NCI-H774 (cell line): Measurements from ENCODE around the gene RGS16.

Experiments
- DNase-seq: peaks from one replicate; lab custom pipeline; 2025; lab: John Stamatoyannopoulos, UW

The RGS16 gene

DNA sequence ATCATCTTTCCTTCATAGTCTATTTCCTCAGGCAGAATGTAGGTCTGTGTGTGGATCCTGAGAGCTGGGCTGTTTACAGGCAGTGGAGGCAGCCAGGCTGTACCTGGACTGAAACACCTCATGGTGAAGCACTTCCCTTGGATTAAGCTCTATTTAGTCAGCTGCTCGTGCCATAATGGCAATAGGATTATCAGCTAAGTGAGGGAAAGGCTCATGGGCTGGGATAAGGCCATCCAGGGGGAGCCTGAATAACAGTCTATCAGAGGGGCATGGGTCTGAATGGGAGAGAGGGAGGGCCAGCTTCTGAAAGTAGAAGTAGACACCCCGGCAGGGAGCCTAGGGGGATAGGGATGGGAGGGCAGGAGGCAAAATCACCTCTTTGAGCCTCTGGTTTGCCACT is 23.5 kb downstream of the RGS16 start:
- no peak for DNase-seq

DNA sequence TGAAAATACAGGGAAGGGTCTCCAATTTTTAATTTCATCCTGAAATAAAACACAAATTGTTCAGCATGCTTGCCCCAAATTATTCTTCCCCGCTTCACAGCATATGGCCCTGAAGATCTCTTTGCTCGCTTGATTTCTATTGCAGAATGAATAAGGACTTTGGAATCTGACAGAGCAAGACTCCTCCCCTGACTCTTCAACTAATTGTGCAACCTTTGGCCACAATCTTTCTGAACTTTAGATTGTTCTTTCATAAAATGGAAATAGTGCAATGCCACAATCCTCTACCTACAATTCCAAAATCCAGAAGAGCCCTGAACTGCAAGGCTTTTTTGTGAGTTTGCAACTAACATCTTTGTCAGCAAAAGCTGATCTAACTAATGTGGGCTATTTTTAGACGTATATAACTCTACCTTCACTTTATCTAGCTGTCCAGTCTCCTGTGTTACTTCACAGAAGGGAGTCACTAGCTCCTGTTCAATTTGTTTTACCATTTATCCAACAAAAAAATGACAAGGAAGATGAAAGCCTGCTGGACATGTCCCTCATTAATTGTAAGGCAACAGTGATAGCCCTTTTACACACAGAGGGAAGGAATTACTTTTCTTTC is 28.5 kb downstream of the RGS16 start:
- no peak for DNase-seq

DNA sequence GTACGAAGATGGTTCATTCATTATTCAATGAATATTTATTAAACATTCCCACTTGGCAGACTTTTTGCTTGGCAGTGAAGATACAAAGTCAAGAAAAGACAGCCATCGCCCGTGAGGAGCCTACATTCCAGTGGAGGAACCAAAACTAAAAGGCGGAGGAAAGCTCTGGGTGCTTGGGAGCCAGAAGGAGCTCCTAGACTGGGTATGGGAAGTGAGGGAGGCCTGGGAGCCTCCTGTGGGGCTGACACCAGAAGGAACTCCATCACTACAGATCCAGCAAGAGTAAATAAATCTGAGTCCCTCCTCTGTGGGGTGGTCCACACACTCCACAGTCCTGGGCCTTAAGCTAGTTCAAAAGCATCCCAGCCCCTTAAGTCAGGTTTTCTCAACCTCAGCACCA is 30.0 kb downstream of the RGS16 start:
- no peak for DNase-seq

DNA sequence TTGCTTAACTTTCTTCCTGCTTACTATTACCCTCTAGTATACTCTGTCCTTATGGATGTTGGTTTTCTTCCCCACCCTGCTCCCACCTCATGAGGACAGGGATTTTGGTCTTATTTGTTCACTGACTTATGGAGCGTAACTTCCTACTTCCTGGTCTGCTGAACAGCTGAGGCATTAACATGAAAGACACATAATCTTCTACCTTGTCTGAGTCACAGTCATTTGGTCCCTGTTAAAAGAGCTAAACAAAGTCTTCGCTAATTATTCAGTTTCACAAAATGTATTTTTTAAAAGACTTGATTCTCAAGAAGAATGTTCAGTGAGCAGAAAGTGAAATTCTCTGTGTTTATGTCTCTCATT is 33.6 kb downstream of the RGS16 start:
- DNase-seq = no peak

DNA sequence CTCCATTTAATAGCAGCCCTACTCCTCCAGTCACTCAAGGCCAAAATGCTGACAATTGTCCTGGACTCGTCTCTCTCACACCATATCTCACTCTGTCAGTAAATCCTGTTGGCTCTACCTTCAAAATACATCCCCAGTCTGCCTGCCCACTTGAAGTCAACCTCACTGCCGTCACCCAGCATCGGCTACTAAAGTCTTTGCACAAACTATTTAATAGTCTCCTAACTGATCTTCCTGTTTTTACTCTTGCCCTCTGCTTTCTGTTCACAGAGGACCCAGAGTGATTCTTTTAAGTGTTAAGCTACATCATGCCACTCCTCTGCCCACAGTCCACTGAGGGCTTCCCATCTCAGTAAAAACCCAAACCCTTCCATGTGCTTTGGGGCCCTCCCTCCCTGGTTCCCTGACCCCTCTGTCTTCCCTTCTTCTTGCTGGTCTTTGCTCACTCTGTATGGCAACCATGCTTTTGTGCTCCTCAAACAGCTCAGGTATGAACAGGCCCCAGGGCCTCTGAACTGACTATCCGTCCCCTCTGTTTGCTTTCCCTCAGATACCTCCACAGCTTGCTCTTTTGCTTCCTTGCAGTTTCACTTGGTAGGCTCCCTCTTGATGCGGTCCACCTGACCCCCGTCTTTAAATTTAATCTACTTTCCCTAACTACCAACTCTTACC is 34.1 kb downstream of the RGS16 start:
- no peak for DNase-seq

DNA sequence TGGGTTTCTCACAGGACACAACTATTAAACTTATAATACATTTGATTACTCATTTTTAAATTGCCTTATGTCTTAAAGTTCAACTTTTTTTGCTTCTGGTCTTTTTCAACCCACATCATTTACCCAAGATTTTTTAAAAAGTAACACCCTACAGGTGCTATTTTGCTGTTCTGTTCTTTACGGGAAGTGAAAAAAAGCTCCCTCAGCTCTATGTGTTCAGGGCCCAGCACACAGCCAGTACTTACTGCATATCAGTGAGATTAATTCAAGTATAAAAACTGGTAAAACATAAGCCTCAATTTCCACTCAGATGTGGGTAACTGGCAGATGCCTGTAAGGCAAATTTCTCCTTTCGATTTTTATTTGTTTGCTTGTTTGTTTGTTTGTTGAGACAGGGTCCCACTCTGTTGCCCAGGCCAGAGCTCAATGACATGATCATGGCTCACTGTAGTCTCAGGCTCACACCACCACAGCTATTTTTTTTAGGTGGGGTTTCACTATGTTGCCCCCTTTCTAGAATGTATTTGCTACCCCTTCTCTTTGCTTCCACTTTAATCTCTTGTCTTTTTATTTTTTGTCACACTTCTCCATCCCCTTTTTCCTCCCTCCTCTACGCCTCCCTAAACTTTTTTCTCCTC is 35.4 kb downstream of the RGS16 start:
- DNase-seq = no peak

DNA sequence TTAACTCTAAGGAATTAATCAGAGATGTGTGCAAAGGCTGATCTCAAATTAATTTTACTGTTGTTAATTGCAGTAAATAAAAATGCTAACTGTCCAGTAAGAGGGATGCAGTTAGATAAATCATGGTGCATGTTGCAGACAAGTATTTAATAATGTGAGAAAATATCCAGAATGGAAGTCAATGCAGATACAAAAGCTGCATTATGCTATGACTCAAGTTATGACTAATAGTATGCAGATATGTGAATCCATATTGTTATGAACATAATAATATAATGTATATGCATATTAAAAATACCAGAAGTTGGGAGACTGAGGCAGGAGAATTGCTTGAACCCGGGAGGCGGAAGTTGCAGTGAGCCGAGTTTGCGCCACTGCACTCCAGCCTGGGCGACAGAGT is 36.6 kb downstream of the RGS16 start:
- DNase-seq = no peak

DNA sequence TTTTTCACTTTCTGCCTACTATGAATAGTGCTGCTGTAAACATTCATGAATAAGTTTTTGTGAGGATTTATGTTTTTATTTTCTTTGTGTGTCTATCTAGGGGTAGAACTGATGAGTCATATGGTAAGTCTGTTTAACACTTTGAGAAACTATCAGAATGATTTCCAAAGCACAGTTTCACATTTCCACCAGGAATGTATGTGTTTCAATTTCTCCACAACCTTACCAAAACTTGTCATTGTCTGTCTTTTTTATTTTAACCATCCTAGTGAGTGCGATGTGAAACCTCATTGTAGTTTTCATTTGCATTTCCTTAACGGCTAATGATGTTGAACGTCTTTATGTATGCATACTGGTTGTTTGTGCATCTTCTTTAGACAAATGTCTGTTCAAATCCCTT is 38.7 kb downstream of the RGS16 start:
- DNase-seq = no peak

DNA sequence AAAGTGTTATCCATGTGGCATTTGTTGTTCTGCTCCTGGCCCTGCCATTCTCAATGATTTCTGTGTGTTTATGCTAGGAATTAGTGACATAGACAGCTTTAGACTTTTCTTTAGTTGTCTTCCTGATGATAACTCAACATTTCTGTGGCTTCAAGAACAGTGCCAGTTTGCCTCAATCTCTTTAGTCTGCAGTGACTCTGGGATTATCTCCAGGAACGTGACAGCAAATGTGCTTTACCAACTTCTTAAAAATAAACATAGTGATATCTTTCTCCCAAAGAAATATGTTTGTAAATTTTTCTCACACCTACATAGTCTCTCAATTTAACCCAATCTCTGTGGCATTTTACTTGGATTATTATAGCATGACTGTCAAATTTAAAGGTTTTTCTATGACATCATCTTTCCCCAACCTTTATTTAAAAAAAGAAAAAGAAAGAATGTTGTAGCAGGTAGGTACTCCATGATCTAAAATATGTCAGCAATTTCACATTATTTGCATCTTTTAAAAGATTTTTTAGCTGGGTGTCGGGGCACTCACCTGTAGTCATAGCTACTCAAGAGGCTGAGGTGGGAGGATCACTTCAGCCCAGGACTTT is 39.7 kb downstream of the RGS16 start:
- DNase-seq = no peak

DNA sequence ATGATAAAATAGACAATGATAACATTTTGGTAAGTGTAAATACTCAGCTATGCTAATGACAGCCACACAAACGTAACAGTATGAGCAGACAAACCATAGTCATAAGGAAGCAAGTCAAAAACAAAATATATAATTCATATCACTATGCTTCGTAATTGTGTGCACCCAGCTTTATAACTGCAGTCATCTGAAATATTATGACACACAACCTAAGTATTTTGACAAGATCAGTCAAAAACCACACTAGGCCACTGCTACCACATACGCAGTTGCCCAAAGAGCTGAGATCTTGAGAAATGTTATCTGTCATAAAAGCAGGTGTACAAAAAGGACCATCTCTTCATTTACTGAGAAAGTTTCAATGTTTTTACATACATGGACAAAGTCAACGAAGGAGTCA is 41.1 kb downstream of the RGS16 start:
- DNase-seq = no peak

DNA sequence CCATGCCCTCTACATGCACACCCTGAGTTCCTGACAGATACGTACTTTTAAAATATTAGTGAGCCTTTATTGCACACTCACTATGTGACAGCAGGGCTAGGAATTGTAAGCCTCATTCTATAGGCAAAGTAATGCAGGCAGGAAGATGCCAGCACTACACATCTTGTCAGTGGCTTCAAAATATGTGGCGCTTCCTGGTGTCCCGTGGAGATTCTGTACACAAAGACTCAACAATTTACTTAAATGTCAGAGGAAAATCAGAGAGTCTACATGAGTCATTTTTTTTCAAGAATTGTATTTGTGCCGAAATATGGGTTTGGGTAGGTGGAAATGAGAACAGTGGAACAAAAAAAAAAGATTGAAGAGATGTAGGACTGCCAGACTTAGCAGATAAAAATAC is 42.7 kb downstream of the RGS16 start:
- DNase-seq = no peak

DNA sequence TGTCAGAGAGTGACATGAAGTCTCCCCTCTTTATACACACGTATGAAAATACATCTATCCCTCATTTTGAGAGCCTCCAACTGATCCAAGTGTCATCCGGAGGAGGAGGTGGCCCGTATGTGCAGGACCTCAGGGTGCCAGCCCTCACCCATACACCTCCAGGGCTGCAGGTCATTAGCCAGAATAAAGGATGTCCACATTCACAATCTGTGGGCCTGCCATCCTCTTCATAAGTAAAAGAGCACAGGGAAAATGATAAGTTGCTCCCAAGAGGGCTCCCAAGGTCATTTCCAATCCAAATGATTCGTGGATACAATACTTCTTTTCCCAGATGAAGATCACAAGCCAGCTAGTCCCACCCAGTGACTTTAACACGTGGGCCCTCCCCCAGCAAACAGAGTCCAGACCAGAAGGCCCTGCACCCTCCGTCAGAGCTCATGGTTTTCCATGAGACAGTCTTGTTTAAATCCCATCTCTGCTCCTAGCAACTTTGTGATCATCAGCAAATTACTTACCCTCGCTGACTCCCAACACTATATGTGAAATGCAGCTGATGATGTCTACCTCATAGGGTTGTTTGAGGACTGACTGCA is 43.7 kb downstream of the RGS16 start:
- DNase-seq = no peak

DNA sequence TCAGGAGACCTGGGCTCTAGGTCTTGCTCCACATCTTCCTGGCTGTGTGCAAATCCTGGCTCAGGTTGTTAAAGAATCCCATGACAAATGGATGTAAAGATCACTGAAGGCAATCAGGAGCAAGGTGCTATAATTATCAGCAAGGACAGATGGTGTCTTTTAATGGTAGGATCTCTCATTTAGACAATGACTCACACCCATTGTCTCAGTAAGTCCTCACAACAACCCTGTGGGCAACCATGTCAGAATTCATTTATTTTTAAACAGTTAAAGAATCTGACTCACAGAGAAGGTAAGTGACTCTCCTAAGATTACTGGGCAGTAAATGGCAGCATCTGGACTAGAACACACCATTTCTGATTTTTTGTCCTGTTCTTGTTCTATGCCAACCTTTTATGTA is 47.9 kb downstream of the RGS16 start:
- DNase-seq = no peak

DNA sequence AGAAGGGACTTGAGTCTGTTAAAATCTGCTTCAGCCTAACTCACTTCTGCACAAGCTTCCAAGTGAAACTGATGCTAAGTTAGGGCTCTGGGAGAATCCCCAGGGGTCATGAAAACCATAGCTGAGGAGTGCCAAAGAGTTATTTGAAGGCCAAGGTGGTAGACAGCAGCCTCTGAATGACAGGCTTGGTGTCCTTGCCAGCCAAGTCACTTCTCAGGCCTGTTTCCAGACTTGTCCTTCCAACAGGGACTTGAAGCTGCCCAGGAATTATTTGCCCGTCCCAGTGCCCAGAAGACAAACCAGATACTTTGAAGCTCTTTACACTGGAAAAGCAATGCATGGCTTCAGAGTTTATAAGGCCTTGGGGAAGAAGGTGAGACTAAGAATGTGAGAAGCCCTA is 48.7 kb downstream of the RGS16 start:
- DNase-seq = no peak

DNA sequence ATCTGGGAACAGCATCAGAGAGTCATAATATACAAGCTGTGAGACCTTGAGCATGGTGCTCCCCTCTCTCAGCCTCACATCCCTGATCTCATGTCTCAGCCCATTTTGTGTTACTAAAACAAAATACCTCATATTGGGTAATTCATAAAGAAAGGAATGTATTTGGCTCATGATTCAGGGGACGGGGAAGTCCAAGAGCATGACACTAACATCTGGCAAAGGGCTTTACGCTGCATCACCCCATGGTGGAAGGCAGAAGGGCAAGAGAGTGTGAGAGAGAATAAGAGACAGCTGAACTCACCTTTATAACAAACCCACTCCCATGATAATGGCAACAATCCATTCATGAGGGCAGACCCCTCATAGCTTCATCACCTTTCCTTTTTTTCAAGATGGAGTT is 51.7 kb downstream of the RGS16 start:
- no peak for DNase-seq

DNA sequence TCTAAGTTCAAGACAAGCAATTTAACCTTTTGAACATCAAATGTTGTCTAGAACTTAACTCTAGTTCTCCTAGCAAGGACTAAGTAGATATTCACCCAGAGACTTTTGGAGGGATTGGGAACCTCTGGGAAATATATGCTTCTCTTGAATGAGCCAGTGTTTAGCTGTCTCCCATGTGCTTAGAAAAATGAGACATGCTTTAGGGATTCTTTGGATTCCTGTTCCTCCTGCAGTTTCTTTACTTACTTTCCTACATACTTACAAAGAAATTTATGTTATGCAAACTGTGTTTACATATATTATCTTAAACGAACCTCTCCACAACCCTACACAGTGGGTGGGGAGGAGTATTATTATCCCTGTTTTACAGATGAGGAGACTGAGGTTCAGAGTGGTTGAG is 54.4 kb downstream of the RGS16 start:
- no peak for DNase-seq

DNA sequence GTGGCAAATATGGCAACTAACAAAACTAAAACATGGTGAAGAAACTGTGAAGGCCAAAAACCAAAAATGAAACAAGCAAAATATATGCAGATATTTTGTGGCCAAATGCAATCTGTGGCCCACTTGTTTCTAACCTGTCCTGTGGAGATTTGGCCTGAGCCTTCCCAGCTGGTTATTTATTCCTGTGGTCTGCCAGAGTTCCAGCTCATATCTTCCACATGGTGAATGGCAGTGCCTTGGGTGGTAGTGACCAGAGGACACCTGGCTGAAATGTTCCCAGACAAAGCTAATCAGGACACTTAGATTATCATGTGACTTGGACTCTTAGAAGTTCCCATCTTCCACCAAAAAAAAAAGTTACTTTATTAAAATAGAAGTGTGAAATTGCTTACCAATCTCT is 54.8 kb downstream of the RGS16 start:
- DNase-seq = no peak
